ENCODE results near the gene LIMS2. TPM values are rescaled to one million over a fixed set of nuclear protein-coding genes. Genes with fewer than 3 reads are reported as not detected.

The LIMS2 gene
- total RNA-seq, 2 donors from 2014 or later, result 9.6 to 21.4 TPM

DNA sequence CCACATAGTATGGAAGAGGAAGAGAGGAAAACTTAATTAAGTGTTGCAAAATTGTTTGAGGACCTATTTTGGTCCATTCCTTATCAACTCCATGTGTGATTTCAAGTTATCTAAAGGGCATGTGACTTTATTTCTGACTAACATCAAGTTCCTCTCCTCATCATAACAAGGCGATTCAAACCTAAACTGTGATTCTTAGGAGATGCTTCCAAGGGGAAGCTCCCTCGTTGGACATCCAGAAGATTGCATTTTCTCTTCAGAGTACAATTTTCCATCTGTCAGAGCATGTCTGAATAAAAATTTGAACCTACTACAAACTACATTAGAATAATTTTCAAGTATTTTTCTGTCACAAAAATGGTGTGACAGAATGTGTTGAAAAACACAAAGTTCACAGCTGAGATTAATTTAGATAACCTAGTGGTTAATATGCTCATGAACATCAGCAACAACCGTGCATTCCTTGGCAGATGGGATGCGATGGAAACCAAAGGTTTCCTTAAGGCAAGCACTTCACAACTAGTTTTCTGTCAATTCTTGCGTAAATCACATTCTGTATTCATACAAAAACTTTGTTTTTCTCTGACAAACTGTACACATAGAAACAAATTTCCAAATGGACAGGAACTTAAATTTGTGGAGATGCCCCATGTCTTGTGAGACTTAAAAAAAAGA is 30.2 kb upstream of the LIMS2 start:
- DNase-seq, result no peak
- Histone ChIP-seq H3K9me3 (no peaks in the 10 kb centered on the region), H3K27ac (no peak overlapping the region), H3K4me1 (peaks cover 37% of the 10 kb centered on the region), H3K27me3 (no peaks in the 10 kb centered on the region), H3K36me3 (replicated peaks in 1 of 2; ENCODE audit: insufficient read depth in 1 of 2, low read depth in 2 of 2) (peaks cover 0 to 13% of the 10 kb centered on the region in 2 donors), H3K4me3 (no peak overlapping the region)
- intact Hi-C loops (cut with DNase I), result no loop called here
- TF ChIP-seq, protein P1, sequence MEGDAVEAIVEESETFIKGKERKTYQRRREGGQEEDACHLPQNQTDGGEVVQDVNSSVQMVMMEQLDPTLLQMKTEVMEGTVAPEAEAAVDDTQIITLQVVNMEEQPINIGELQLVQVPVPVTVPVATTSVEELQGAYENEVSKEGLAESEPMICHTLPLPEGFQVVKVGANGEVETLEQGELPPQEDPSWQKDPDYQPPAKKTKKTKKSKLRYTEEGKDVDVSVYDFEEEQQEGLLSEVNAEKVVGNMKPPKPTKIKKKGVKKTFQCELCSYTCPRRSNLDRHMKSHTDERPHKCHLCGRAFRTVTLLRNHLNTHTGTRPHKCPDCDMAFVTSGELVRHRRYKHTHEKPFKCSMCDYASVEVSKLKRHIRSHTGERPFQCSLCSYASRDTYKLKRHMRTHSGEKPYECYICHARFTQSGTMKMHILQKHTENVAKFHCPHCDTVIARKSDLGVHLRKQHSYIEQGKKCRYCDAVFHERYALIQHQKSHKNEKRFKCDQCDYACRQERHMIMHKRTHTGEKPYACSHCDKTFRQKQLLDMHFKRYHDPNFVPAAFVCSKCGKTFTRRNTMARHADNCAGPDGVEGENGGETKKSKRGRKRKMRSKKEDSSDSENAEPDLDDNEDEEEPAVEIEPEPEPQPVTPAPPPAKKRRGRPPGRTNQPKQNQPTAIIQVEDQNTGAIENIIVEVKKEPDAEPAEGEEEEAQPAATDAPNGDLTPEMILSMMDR (IDR thresholded peaks at IDR 0.05), result no peak
- no peak for TF ChIP-seq POLR2A (IDR thresholded peaks at IDR 0.05)
- ATAC-seq, result no peak
- WGBS, 2 donors, result 78 to 86% methylated on average over 5 of the region's 5 CpGs

DNA sequence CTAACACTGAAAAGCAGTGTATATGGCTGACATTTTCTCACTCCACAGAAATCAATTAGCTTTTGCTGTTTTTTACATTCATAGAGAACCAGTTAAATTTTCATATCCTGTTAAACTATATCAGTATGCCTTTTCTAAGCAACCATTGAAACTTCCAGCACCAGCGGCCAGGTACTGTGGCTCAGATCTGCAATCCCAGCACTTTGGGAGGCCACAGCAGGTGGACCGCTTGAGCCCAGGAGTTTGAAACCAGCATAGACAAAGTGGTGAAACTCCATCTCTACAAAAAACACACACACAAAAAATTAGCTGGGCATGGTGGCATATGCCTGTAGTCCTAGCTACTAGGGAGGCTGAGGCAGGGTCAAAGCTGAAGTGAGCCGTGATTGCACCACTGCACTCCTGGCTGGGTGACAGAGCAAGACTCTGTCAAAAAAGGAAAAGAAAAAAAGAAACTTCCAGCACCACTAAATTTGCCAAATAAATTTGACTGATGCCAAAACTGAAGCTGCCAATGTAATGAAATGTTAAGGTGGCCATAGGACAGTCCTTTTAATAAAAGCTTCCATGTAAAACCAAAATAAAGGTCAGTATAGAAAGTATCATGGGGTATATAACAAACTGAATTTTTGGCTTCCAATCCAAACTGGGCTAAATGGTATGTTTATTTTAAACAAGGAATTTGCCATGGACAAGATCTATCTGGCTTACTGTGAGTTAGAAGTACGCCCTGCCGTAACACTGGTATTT is 29.5 kb upstream of the LIMS2 start:
- whole genome bisulfite sequencing, 2 donors, result 72 to 80% methylated on average over 5 of the region's 5 CpGs
- ATAC-seq, result no peak

DNA sequence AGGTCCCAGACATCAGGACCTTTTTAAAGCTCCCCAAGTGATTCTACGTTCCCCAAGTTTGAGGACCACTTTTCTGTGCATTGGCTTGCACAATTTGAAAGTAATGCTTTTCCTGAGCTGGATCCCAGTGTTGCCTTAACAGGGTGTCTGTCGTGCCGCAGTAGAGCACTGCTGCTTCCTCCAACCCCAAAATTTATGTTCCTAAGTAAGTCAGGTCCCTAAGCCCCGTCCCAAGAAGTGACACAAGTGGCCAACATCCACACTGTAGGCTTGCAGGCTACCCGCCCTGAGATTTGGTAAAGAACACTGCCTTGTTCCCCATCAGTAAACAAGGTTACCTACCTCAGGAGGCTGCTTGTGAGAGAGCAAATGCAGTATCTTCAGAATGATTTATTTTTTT is 28.0 kb upstream of the LIMS2 start:
- Histone ChIP-seq H3K27me3 (no peaks in the 10 kb centered on the region), H3K27ac (no peak overlapping the region), H3K4me3 (no peak overlapping the region), H3K9me3 (no peaks in the 10 kb centered on the region), H3K36me3 (replicated peaks in 1 of 2; ENCODE audit: insufficient read depth in 1 of 2, low read depth in 2 of 2) (peaks cover 0 to 2% of the 10 kb centered on the region in 2 donors), H3K4me1 (peaks cover 41% of the 10 kb centered on the region)
- ATAC-seq, result no peak
- DNase-seq, result no peak
- intact Hi-C loops (cut with DNase I), result no loop called here
- 92 to 96% methylated on average over 5 of the region's 5 CpGs for WGBS, 2 donors
- no peak for TF ChIP-seq POLR2A (IDR thresholded peaks at IDR 0.05)
- TF ChIP-seq, protein P1 (IDR thresholded peaks at IDR 0.05), result no peak

More for the DNA sequence above, 29.5 kb upstream of the LIMS2 start:
- no peak for TF ChIP-seq POLR2A (IDR thresholded peaks at IDR 0.05)
- TF ChIP-seq, protein P1 (IDR thresholded peaks at IDR 0.05), result no peak
- Histone ChIP-seq H3K27me3 (no peaks in the 10 kb centered on the region), H3K27ac (no peak overlapping the region), H3K4me1 (peaks cover 41% of the 10 kb centered on the region), H3K9me3 (no peaks in the 10 kb centered on the region), H3K36me3 (replicated peaks in 1 of 2; ENCODE audit: insufficient read depth in 1 of 2, low read depth in 2 of 2) (peaks cover 0 to 13% of the 10 kb centered on the region in 2 donors), H3K4me3 (no peak overlapping the region)
- intact Hi-C loops (cut with DNase I), result no loop called here
- DNase-seq, result no peak

DNA sequence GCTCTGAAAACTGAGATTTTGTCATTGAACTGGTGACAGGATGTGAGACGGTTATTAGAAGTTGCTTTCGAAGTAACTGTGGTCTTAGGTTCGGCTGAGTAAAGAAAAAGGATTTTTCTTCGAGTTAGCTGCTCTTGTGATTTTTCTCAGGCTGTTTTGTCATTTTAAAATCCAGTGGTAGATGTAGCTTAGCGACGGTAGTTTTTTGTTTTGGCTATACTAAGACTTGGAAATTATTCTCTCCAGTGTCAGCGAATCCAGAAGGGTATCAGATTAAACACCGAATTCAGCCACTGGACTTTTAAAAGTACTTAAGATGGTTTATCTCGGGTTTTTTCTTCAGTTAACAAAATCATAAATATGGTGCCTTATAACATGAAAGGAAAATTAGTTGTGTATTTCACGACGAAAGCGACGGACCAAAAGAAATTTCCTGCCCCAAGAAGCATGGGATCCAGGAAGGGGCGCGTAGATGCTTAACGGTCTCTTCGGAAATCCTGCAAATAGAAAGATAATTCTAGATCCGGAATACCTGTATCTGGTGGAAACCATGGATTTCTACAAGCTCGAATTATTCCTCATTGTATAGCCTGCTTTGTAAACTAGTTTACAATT is 27.2 kb upstream of the LIMS2 start:
- intact Hi-C loops (cut with DNase I), result no loop called here
- Histone ChIP-seq H3K27ac (peak overlapping the region; percentile 92 to 98 (median 94)), H3K36me3 (replicated peaks in 1 of 2; ENCODE audit: insufficient read depth in 1 of 2, low read depth in 2 of 2) (no peaks in the 10 kb centered on the region), H3K27me3 (no peaks in the 10 kb centered on the region), H3K4me1 (peaks cover 41% of the 10 kb centered on the region), H3K4me3 (no peak overlapping the region), H3K9me3 (no peaks in the 10 kb centered on the region)
- no peak for TF ChIP-seq POLR2A (IDR thresholded peaks at IDR 0.05)
- TF ChIP-seq, protein P1 (IDR thresholded peaks at IDR 0.05), result no peak
- no peak for ATAC-seq
- WGBS, 2 donors, result 67 to 74% methylated on average over 19 of the region's 19 CpGs
- DNase-seq, result no peak

Data from body of pancreas (tissue), 4 donors.